ENCODE measurements around the gene HEATR1.
"Not testable (repeated sequence)": the region's sequence is repeated elsewhere in the genome, so short reads cannot be mapped to it uniquely, and the experiment has no call there.

- not testable (repeated sequence) for TF ChIP-seq POLR2A, CTCF (IDR thresholded peaks at IDR 0.05)
Observed at GRCh38 chr1:236504338-236504737, 100.0 kb downstream of the HEATR1 start.

All from transverse colon (tissue), 3 donors.